Natural killer cell (primary cell): Measurements from ENCODE around the gene B3GNT3. TPM values are rescaled to one million over a fixed set of nuclear protein-coding genes. Genes with fewer than 3 reads are reported as not detected.
A peak's percentile ranks its signal among the peaks of the same experiment; 100 is the strongest.
"Not testable (repeated sequence)": the region's sequence is repeated elsewhere in the genome, so short reads cannot be mapped to it uniquely, and the experiment has no call there.

ENCODE experiments used
- ATAC-seq, 3 donors: fragments of 150-1000 bp in 2 of 3; fragments of 200-7000 bp in 1 of 3; cut with Tn5 transposase; 1 replicate in 1 of 3; 2 replicates in 2 of 3; pipeline ENCODE4 v1.10.0; 2021; ENCODE audit warnings: mild to moderate bottlenecking in 2 of 3, moderate library complexity in 2 of 3
- DNase-seq, 2 donors: peaks; one replicate each; pipeline versions ENCODE4 v3.0.0 to v3.0.0-alpha.2; 2013 to 2021; ENCODE audit warnings: mixed read lengths in 1 of 2
- H3K27ac ChIP-seq: one replicate; pipeline ENCODE4 v1.5.1; 2013; ENCODE audit warnings: mild to moderate bottlenecking, low read length
- H3K27me3 ChIP-seq: one replicate; pipeline ENCODE4 v1.6.1; 2013; ENCODE audit warnings: low read length; ENCODE audit not compliant: control insufficient read depth, insufficient read depth
- H3K36me3 ChIP-seq: one replicate; pipeline ENCODE4 v1.6.1; 2013; ENCODE audit warnings: low read length; ENCODE audit not compliant: control insufficient read depth, insufficient read depth
- H3K4me1 ChIP-seq: one replicate; pipeline ENCODE4 v1.6.1; 2013; ENCODE audit warnings: low read length; ENCODE audit not compliant: control insufficient read depth, insufficient read depth
- H3K4me3 ChIP-seq: one replicate; pipeline ENCODE4 v1.5.1; 2013; ENCODE audit warnings: low read length
- H3K9me3 ChIP-seq: one replicate; pipeline ENCODE4 v1.6.1; 2013; ENCODE audit warnings: low read length; ENCODE audit not compliant: control insufficient read depth, insufficient read depth
- H3K27ac Mint-ChIP-seq, 2 donors: one replicate each; pipeline ENCODE4 v1.8.0; 2022; ENCODE audit warnings: mild to moderate bottlenecking in 2 of 2, mixed read lengths in 2 of 2, moderate library complexity in 1 of 2
- H3K27me3 Mint-ChIP-seq, 2 donors: one replicate each; pipeline ENCODE4 v1.8.0; 2022; ENCODE audit warnings: low read depth in 2 of 2, mixed read lengths in 2 of 2
- H3K36me3 Mint-ChIP-seq: one replicate; pipeline ENCODE4 v1.8.0; 2022; ENCODE audit warnings: mixed read lengths
- H3K4me1 Mint-ChIP-seq, 2 donors: one replicate each; pipeline ENCODE4 v1.8.0; 2022; ENCODE audit warnings: mixed read lengths in 2 of 2
- H3K4me3 Mint-ChIP-seq: one replicate; pipeline ENCODE4 v1.8.0; 2022; ENCODE audit warnings: mild to moderate bottlenecking, moderate library complexity, mixed read lengths
- H3K9me3 Mint-ChIP-seq, 2 donors: one replicate each; pipeline ENCODE4 v1.8.0; 2022; ENCODE audit warnings: mixed read lengths in 2 of 2
- WGBS: methylation state at CpG from one replicate; pipeline ENCODE4 v1.1.7; 2013; ENCODE audit warnings: missing lambda C conversion rate; ENCODE audit not compliant: insufficient coverage; 5-methylcytosine and 5-hydroxymethylcytosine counted together
- intact Hi-C: fragments of 100-400 bp; cut with micrococcal nuclease; formaldehyde crosslinking; loops from one replicate; pipeline ENCODE4 v1.14.2; 2022
- total RNA-seq, 4 donors: library from RNA; stranded (reverse); fragments of 120-200 nt in 1 of 4; gene quantifications; one replicate each; pipeline versions ENCODE4 v1.2.3 to v1.2.4, GENCODE V29; 2013 to 2022
- TF ChIP-seq, protein P1 (sequence below): fragments of 200-600 bp; IDR thresholded peaks from one replicate; pipeline ENCODE4 v1.8.0; 2022; ENCODE audit warnings: antibody characterized with exemption

B3GNT3 gene
- total RNA-seq, 3 donors from 2014 or later (not counting 1 experiment from before 2014, with no cell fraction given), result not detected

DNA sequence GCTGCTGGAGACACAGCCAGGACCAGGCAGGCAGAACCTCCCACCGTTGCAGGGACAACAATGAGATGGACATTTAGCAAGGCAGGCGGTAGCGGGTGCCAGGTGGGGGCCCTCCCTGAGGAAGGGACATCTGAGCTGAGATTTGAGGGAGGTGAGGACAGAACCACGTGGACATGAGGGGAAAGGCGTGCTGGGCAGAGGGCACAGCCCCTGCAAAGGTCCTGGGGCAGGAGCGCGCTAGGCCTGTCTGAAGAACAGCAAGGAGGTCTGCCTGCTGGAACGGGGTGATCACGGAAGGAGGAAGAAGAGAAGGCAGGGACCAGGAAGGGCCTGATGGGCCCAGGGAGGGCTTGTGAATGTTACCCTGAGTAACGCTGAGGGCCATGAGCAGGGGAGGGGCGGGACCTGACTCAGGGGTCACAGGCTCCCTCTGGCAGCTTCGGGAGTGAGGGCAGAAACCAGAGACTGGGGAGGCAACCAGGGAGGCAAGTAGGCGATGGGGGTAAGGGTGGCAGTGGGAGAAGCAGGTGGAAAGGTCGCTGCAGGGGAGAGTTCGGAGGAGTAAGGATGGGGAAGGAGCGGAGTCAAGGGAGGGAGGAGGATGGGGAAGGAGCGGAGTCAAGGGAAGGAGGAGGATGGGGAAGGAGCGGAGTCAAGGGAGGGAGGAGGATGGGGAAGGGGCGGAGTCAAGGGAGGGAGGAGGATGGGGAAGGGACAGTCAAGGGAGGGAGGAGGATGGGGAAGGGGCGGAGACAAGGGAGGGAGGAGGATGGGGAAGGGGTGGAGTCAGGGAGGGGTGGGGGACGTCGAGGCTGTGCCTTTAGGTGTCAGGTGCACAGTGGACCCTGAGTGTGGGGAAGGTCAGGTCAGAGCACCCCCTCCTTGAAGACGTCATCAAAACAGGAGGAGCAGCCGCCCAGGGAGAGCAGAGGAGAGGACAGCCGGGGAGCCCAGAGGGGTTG, 15.7 kb upstream of the B3GNT3 start:
- Mint-ChIP-seq H3K4me1 (peaks cover 7 to 20% of the 10 kb centered on the region in 2 donors), H3K9me3 (no peaks in the 10 kb centered on the region), H3K36me3 (no peaks in the 10 kb centered on the region), H3K27me3 (no peaks in the 10 kb centered on the region), H3K27ac (peak overlapping the region in 1 of 2 donors; percentile 54), H3K4me3 (peak overlapping the region; percentile 7)
- 68% methylated on average over 25 of the region's 25 CpGs for WGBS
- H3K27me3 ChIP-seq, result no peaks in the 10 kb centered on the region
- intact Hi-C loops, result no loop called here
- H3K4me3 ChIP-seq, result no peak overlapping the region
- peaks cover 18% of the 10 kb centered on the region for H3K4me1 ChIP-seq
- no peaks in the 10 kb centered on the region for H3K9me3 ChIP-seq
- H3K27ac ChIP-seq, result no peak overlapping the region
- ATAC-seq (peak in 1 of 3 donors; percentile 22), DNase-seq (no peak)
- TF ChIP-seq, protein P1, sequence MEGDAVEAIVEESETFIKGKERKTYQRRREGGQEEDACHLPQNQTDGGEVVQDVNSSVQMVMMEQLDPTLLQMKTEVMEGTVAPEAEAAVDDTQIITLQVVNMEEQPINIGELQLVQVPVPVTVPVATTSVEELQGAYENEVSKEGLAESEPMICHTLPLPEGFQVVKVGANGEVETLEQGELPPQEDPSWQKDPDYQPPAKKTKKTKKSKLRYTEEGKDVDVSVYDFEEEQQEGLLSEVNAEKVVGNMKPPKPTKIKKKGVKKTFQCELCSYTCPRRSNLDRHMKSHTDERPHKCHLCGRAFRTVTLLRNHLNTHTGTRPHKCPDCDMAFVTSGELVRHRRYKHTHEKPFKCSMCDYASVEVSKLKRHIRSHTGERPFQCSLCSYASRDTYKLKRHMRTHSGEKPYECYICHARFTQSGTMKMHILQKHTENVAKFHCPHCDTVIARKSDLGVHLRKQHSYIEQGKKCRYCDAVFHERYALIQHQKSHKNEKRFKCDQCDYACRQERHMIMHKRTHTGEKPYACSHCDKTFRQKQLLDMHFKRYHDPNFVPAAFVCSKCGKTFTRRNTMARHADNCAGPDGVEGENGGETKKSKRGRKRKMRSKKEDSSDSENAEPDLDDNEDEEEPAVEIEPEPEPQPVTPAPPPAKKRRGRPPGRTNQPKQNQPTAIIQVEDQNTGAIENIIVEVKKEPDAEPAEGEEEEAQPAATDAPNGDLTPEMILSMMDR, result no peak
- H3K36me3 ChIP-seq, result peaks cover 36% of the 10 kb centered on the region

GRCh38 chr19:17780781-17781180, 14.2 kb upstream of the B3GNT3 start:
- Mint-ChIP-seq H3K4me3 (no peak overlapping the region), H3K27ac (no peak overlapping the region), H3K4me1 (peaks cover 7 to 21% of the 10 kb centered on the region in 2 donors), H3K9me3 (no peaks in the 10 kb centered on the region), H3K27me3 (no peaks in the 10 kb centered on the region), H3K36me3 (no peaks in the 10 kb centered on the region)
- Histone ChIP-seq H3K36me3 (peaks cover 38% of the 10 kb centered on the region), H3K9me3 (no peaks in the 10 kb centered on the region), H3K27ac (no peak overlapping the region), H3K4me1 (peaks cover 18% of the 10 kb centered on the region), H3K4me3 (no peak overlapping the region), H3K27me3 (no peaks in the 10 kb centered on the region)
- ATAC-seq (no peak), DNase-seq (no peak)
- intact Hi-C loops, result no loop called here
- TF ChIP-seq, protein P1, result no peak
- WGBS, result 93% methylated on average over 2 of the region's 2 CpGs

GRCh38 chr19:17783721-17784120, 11.2 kb upstream of the B3GNT3 start:
- not testable (repeated sequence) for H3K36me3 Mint-ChIP-seq, H3K9me3 ChIP-seq, H3K4me3 Mint-ChIP-seq, H3K27me3 ChIP-seq, ATAC-seq, H3K27ac Mint-ChIP-seq, DNase-seq, H3K9me3 Mint-ChIP-seq, H3K27ac ChIP-seq, H3K27me3 Mint-ChIP-seq, H3K4me3 ChIP-seq
- Histone ChIP-seq H3K36me3 (peaks cover 48% of the 10 kb centered on the region), H3K4me1 (peaks cover 10% of the 10 kb centered on the region)
- H3K4me1 Mint-ChIP-seq, result peaks cover 5 to 21% of the 10 kb centered on the region in 2 donors
- WGBS, result 96% methylated on average over 5 of the region's 5 CpGs
- intact Hi-C loops, result loop anchor here (2.0 kb wide), 2 partner anchors 71 to 79 kb away; no protein-coding TSS in a partner anchor

DNA sequence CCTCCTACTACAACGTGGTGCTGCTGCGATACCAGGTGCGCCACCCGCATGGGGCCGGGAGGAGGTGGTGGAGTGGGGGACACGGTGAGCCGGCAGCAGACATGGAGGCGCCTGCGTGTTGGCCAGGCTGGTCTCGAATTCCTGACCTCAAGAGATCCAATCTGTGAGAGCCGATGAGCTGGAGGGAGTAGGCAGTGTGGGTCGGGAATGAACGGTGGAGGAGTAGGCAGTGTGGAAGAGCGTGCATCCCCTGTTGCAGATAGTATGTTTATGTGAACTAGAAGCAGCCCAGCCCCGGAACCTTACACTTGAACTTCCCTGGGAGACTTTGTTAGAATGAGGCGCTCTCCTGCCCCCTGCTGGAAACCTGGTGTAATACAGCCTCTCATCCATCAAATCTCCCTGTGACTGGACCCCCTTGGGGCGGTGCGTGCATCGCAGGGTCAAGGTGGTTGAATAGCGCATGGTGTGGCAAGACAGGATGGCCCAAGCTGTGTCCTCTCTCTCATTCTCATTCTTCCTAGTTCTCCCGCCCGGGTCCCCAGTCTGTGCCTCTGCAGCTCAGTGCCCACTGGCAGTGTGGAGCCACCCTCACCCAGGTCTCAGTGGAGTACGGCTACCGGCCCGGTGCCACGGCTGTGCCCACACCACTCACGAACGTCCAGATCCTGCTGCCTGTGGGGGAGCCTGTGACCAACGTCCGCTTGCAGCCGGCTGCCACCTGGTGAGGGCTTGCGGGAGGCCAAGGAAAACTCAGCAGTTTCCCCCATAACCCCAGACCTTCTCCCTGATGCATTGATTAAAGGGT, 10.5 kb upstream of the B3GNT3 start:
- intact Hi-C loops, result loop anchor here (2.0 kb wide), 2 partner anchors 70 to 80 kb away; no protein-coding TSS in a partner anchor
- Histone ChIP-seq H3K4me3 (no peak overlapping the region), H3K27me3 (no peaks in the 10 kb centered on the region), H3K4me1 (peaks cover 3% of the 10 kb centered on the region), H3K27ac (no peak overlapping the region), H3K36me3 (peaks cover 52% of the 10 kb centered on the region), H3K9me3 (no peaks in the 10 kb centered on the region)
- no peaks in the 10 kb centered on the region for H3K36me3 Mint-ChIP-seq
- DNase-seq (peak; percentile 66 to 85), ATAC-seq (peak; percentile 71 to 89 (median 83))
- H3K9me3 Mint-ChIP-seq, result no peaks in the 10 kb centered on the region
- no peak overlapping the region for H3K27ac Mint-ChIP-seq
- H3K4me3 Mint-ChIP-seq, result no peak overlapping the region
- WGBS, result 78% methylated on average over 32 of the region's 32 CpGs
- H3K4me1 Mint-ChIP-seq, result peaks cover 0 to 14% of the 10 kb centered on the region in 2 donors
- TF ChIP-seq, protein P1, result peak; percentile 80
- no peaks in the 10 kb centered on the region for H3K27me3 Mint-ChIP-seq
